HUDEP-2 (cell line): ENCODE measurements around the gene SLF1.

Experiments used
- DNase-seq, 76 experiments: peaks; one replicate each; lab custom pipeline; 2025; ENCODE audit not compliant: unreplicated experiment in 76 of 76; lab: John Stamatoyannopoulos, UW

SLF1 gene

GRCh38 chr5:94660506-94660905 is 42.0 kb downstream of the SLF1 start:
- no peak for DNase-seq

- no peak for DNase-seq
These were observed 42.6 kb downstream of the SLF1 start for GRCh38 chr5:94661086-94661485.

GRCh38 chr5:94667937-94668336 is 49.5 kb downstream of the SLF1 start:
- DNase-seq, result no peak

- DNase-seq, result no peak
These were observed 52.3 kb downstream of the SLF1 start for GRCh38 chr5:94670726-94671125.

GRCh38 chr5:94672746-94673145 is 54.3 kb downstream of the SLF1 start:
- peak in 11 of 76 experiments; percentile 1 to 45 (median 7) for DNase-seq

- DNase-seq, result peak in 15 of 76 experiments; percentile 0 to 48 (median 9)
These were observed 56.3 kb downstream of the SLF1 start for GRCh38 chr5:94674490-94675382.

GRCh38 chr5:94675965-94676618 is 57.6 kb downstream of the SLF1 start:
- no peak for DNase-seq

GRCh38 chr5:94682814-94683520 is 64.5 kb downstream of the SLF1 start:
- DNase-seq, result no peak

- no peak for DNase-seq
These were observed 71.4 kb downstream of the SLF1 start for GRCh38 chr5:94689908-94690307.

- DNase-seq, result no peak
These were observed 72.3 kb downstream of the SLF1 start for GRCh38 chr5:94690778-94691177.

- DNase-seq, result no peak
These were observed 72.8 kb downstream of the SLF1 start for GRCh38 chr5:94691291-94691690.

GRCh38 chr5:94691949-94692348 is 73.5 kb downstream of the SLF1 start:
- no peak for DNase-seq

- no peak for DNase-seq
These were observed 74.1 kb downstream of the SLF1 start for GRCh38 chr5:94692581-94692980.

- peak in 16 of 76 experiments; percentile 4 to 28 (median 10) for DNase-seq
These were observed 74.8 kb downstream of the SLF1 start for GRCh38 chr5:94693043-94693822.

GRCh38 chr5:94693845-94694370 is 75.4 kb downstream of the SLF1 start:
- no peak for DNase-seq

- DNase-seq, result no peak
These were observed 76.2 kb downstream of the SLF1 start for GRCh38 chr5:94694671-94695070.

- no peak for DNase-seq
These were observed 79.7 kb downstream of the SLF1 start for GRCh38 chr5:94698197-94698596.

- DNase-seq, result no peak
These were observed 81.1 kb downstream of the SLF1 start for GRCh38 chr5:94699562-94699961.

GRCh38 chr5:94700592-94700991 is 82.1 kb downstream of the SLF1 start:
- DNase-seq, result no peak

- no peak for DNase-seq
These were observed 84.3 kb downstream of the SLF1 start for GRCh38 chr5:94702729-94703128.
